GM23338 (cell line): ENCODE measurements around the gene LMLN. TPM values are rescaled to one million over a fixed set of nuclear protein-coding genes. Genes with fewer than 3 reads are reported as not detected.
A peak's percentile ranks its signal among the peaks of the same experiment; 100 is the strongest.
"Not testable (repeated sequence)": the region's sequence is repeated elsewhere in the genome, so short reads cannot be mapped to it uniquely, and the experiment has no call there.

Source experiments
- ATAC-seq: fragments of 200-7000 bp; cut with Tn5 transposase; 3 replicates; pipeline ENCODE4 v1.9.1; 2020
- DNase-seq: peaks from one replicate; pipeline ENCODE4 v3.0.0-alpha.2; 2015; ENCODE audit warnings: low spot score
- H2AFZ ChIP-seq: fragments of 200-600 bp; sonication (generic); 2 replicates; pipeline ENCODE4 v1.8.0; 2016; ENCODE audit warnings: antibody characterized with exemption, mild to moderate bottlenecking, moderate library complexity
- H3F3A ChIP-seq: fragments of 200-600 bp; sonication (generic); replicated peaks from 2 replicates; pipeline ENCODE4 v1.8.0; 2017; ENCODE audit warnings: antibody characterized with exemption, mixed run types, low read depth
- H3K27ac ChIP-seq: fragments of 200-600 bp; sonication (generic); 2 replicates; pipeline ENCODE4 v1.6.1; 2016; ENCODE audit warnings: low read depth
- H3K27me3 ChIP-seq: fragments of 200-600 bp; sonication (generic); 2 replicates; pipeline ENCODE4 v1.8.0; 2016; ENCODE audit warnings: mild to moderate bottlenecking, mixed run types, moderate library complexity; ENCODE audit not compliant: insufficient read depth
- H3K36me3 ChIP-seq: fragments of 200-600 bp; sonication (generic); 2 replicates; pipeline ENCODE4 v1.8.0; 2016; ENCODE audit warnings: mild to moderate bottlenecking; ENCODE audit not compliant: insufficient read depth
- H3K4me1 ChIP-seq: fragments of 200-600 bp; sonication (generic); 2 replicates; pipeline ENCODE4 v1.8.0; 2016; ENCODE audit warnings: mild to moderate bottlenecking, moderate library complexity; ENCODE audit not compliant: insufficient read depth
- H3K4me2 ChIP-seq: fragments of 200-600 bp; sonication (generic); 2 replicates; pipeline ENCODE4 v1.7.1; 2017; ENCODE audit warnings: mixed run types
- H3K4me3 ChIP-seq: fragments of 200-600 bp; sonication (generic); 2 replicates; pipeline ENCODE4 v1.6.1; 2016; ENCODE audit warnings: mixed run types
- H3K79me2 ChIP-seq: fragments of 200-600 bp; sonication (generic); replicated peaks from 2 replicates; pipeline ENCODE4 v1.8.0; 2017; ENCODE audit warnings: mild to moderate bottlenecking; ENCODE audit not compliant: insufficient read depth
- H3K9me2 ChIP-seq: fragments of 200-600 bp; sonication (generic); 2 replicates; pipeline ENCODE4 v1.8.0; 2017; ENCODE audit not compliant: insufficient read depth
- H4K20me1 ChIP-seq: fragments of 200-600 bp; sonication (generic); replicated peaks from 2 replicates; pipeline ENCODE4 v1.8.0; 2017; ENCODE audit warnings: mild to moderate bottlenecking; ENCODE audit not compliant: insufficient read depth
- H3K27ac Mint-ChIP-seq: 2 replicates; pipeline ENCODE4 v1.8.0; 2020; ENCODE audit warnings: inconsistent platforms, mild to moderate bottlenecking, moderate library complexity, mixed read lengths
- H3K27me3 Mint-ChIP-seq: 3 replicates; pipeline ENCODE4 v1.8.0; 2022; ENCODE audit warnings: low read depth, mild to moderate bottlenecking, moderate library complexity, mixed read lengths, inconsistent platforms; ENCODE audit not compliant: insufficient read depth, poor library complexity
- H3K36me3 Mint-ChIP-seq: 3 replicates; pipeline ENCODE4 v1.8.0; 2021; ENCODE audit warnings: low read depth, mild to moderate bottlenecking, inconsistent platforms, moderate library complexity, mixed read lengths
- H3K4me1 Mint-ChIP-seq: 3 replicates; pipeline ENCODE4 v1.8.0; 2020; ENCODE audit warnings: mild to moderate bottlenecking, inconsistent platforms, mixed read lengths
- H3K4me3 Mint-ChIP-seq: 3 replicates; pipeline ENCODE4 v1.8.0; 2021; ENCODE audit warnings: moderate library complexity, mild to moderate bottlenecking, inconsistent platforms, mixed read lengths
- H3K9me3 Mint-ChIP-seq: 3 replicates; pipeline ENCODE4 v1.8.0; 2020; ENCODE audit warnings: moderate library complexity, mild to moderate bottlenecking, inconsistent platforms, mixed read lengths
- CREB1 ChIP-seq: fragments of 250-450 bp; sonication (Bioruptor Pico); IDR thresholded peaks from 2 replicates; pipeline ENCODE4 v1.5.0; 2020; ENCODE audit warnings: low read depth, mild to moderate bottlenecking, moderate library complexity
- CTCF ChIP-seq, 2 experiments: fragments of 200-600 bp in 1 of 2; sonication (generic) in 1 of 2; conservative IDR thresholded peaks; 2 replicates each; pipeline versions ENCODE4 v1.5.1 to v1.6.1; 2016 to 2017; ENCODE audit warnings: antibody characterized with exemption in 2 of 2, low read depth in 2 of 2, mild to moderate bottlenecking in 2 of 2, moderate library complexity in 1 of 2
- EZH2phosphoT487 ChIP-seq: fragments of 200-600 bp; sonication (generic); IDR thresholded peaks from one replicate; pipeline ENCODE4 v1.8.1; 2018; ENCODE audit warnings: antibody characterized with exemption; ENCODE audit not compliant: unreplicated experiment
- JUNB ChIP-seq: IDR thresholded peaks from one replicate; pipeline ENCODE4 v1.6.1; 2016; ENCODE audit warnings: antibody characterized with exemption; ENCODE audit not compliant: unreplicated experiment
- NANOG ChIP-seq: IDR thresholded peaks from 2 replicates; pipeline ENCODE4 v1.6.1; 2016; ENCODE audit warnings: antibody characterized with exemption, borderline replicate concordance
- POLR2AphosphoS5 ChIP-seq: IDR thresholded peaks from 2 replicates; pipeline ENCODE4 v1.6.1; 2016; ENCODE audit warnings: antibody characterized with exemption, low read depth
- REST ChIP-seq: IDR thresholded peaks from one replicate; pipeline ENCODE4 v1.6.1; 2018; ENCODE audit warnings: antibody characterized with exemption; ENCODE audit not compliant: unreplicated experiment
- STAT1 ChIP-seq: IDR thresholded peaks from one replicate; pipeline ENCODE4 v1.6.1; 2016; ENCODE audit warnings: antibody characterized with exemption; ENCODE audit not compliant: unreplicated experiment
- ZNF114 ChIP-seq: fragments of 250-450 bp; sonication (Bioruptor Pico); IDR thresholded peaks from 2 replicates; pipeline ENCODE4 v1.5.0; 2020; ENCODE audit warnings: mild to moderate bottlenecking, moderate library complexity
- ZNF331 ChIP-seq: fragments of 250-450 bp; sonication (Bioruptor Pico); IDR thresholded peaks from 2 replicates; pipeline ENCODE4 v1.5.0; 2020; ENCODE audit warnings: low read depth, mild to moderate bottlenecking, moderate library complexity
- ZNF462 ChIP-seq: fragments of 250-450 bp; sonication (Bioruptor Pico); IDR thresholded peaks from 2 replicates; pipeline ENCODE4 v1.5.0; 2020; ENCODE audit warnings: mild to moderate bottlenecking, moderate library complexity
- polyA plus RNA-seq: library from polyadenylated mRNA; unstranded; fragments of >200 nt; fragmentation: Nextera tagmentation; extraction: Ambion mirVana; gene quantifications from 2 replicates; pipeline ENCODE4 v1.2.1, GENCODE V29; 2016
- total RNA-seq: library from RNA; depleted of rRNA; stranded (reverse); fragments of >200 nt; shearing (Covaris generic); gene quantifications from 2 replicates; pipeline ENCODE4 v1.2.3, GENCODE V29; 2014

LMLN gene
- total and polyA plus RNA-seq, 2 experiments from 2014 or later = 2.3 to 4.3 TPM

GRCh38 chr3:198082226-198082625 is 122.2 kb downstream of the LMLN start:
- H3K4me1 Mint-ChIP-seq, H3K4me2 ChIP-seq, H3F3A ChIP-seq, DNase-seq, H3K9me2 ChIP-seq, H3K27ac ChIP-seq, H2AFZ ChIP-seq, H3K4me1 ChIP-seq, ATAC-seq, H4K20me1 ChIP-seq, H3K79me2 ChIP-seq, H3K27ac Mint-ChIP-seq, H3K36me3 ChIP-seq, H3K4me3 ChIP-seq, H3K36me3 Mint-ChIP-seq, H3K9me3 Mint-ChIP-seq: not testable (repeated sequence)
- H3K27me3 ChIP-seq = peaks cover 93% of the 10 kb centered on the region
- Mint-ChIP-seq H3K4me3 (peak overlapping the region; percentile 61; the same call in 2 of the 3 replicates), H3K27me3 (peaks cover 44% of the 10 kb centered on the region)

- H3K27me3 ChIP-seq = peaks cover 46% of the 10 kb centered on the region
- H3K27ac Mint-ChIP-seq = no peak overlapping the region
- TF ChIP-seq JUNB (no peak), ZNF462 (no peak), CREB1 (CRISPR knock-in tag) (no peak), STAT1 (no peak), ZNF114 (CRISPR knock-in tag) (no peak), ZNF331 (CRISPR knock-in tag) (no peak), REST (no peak), NANOG (no peak), POLR2AphosphoS5 (no peak), CTCF (conservative IDR thresholded peaks at IDR 0.05; ENCODE audit: low read depth in 2 of 2) (no peak), EZH2phosphoT487 (no peak)
These were observed 128.5 kb downstream of the LMLN start for GRCh38 chr3:198088421-198088955.

More at GRCh38 chr3:198088421-198088955, 128.5 kb downstream of the LMLN start:
- H3K36me3 Mint-ChIP-seq = no peaks in the 10 kb centered on the region
- H2AFZ ChIP-seq = no peak overlapping the region
- no peaks in the 10 kb centered on the region for H3K9me2 ChIP-seq
- peaks cover 16% of the 10 kb centered on the region for H3K27me3 Mint-ChIP-seq
- H3K36me3 ChIP-seq = no peaks in the 10 kb centered on the region
- no peak overlapping the region for H3K4me3 ChIP-seq
- H3F3A ChIP-seq = no peaks in the 10 kb centered on the region
- no peak overlapping the region for H3K27ac ChIP-seq
- 0 out of 2 replicates have a peak, but pooled peaks cover 4% of the 10 kb centered on the region for H3K4me1 ChIP-seq
- DNase-seq = no peak
- no peaks in the 10 kb centered on the region for H3K4me1 Mint-ChIP-seq
- no peaks in the 10 kb centered on the region for H4K20me1 ChIP-seq
- ATAC-seq = no peak
- no peak overlapping the region for H3K4me3 Mint-ChIP-seq
- 0 out of 3 replicates have a peak, but pooled peaks cover 2% of the 10 kb centered on the region for H3K9me3 Mint-ChIP-seq
- no peaks in the 10 kb centered on the region for H3K79me2 ChIP-seq
- H3K4me2 ChIP-seq = no peak overlapping the region
